NCI-H1417 (cell line): ENCODE results near the gene RFX2.

Experiments
- DNase-seq, 3 experiments: peaks; one replicate each; lab custom pipeline; 2025; lab: John Stamatoyannopoulos, UW

RFX2 gene

GRCh38 chr19:6103894-6104293, 6.4 kb downstream of the RFX2 start:
- DNase-seq: no peak

GRCh38 chr19:6103217-6103644, 7.1 kb downstream of the RFX2 start:
- DNase-seq: no peak

GRCh38 chr19:6101991-6102390, 8.3 kb downstream of the RFX2 start:
- no peak for DNase-seq

- no peak for DNase-seq
Measured at GRCh38 chr19:6101291-6101825, 8.9 kb downstream of the RFX2 start.

- peak in 1 of 3 experiments; percentile 39 for DNase-seq
Measured at GRCh38 chr19:6100284-6100915, 9.9 kb downstream of the RFX2 start.

- peak in 2 of 3 experiments; percentile 56 to 87 for DNase-seq
Measured at GRCh38 chr19:6099599-6099998, 10.7 kb downstream of the RFX2 start.

- DNase-seq: no peak
Measured at GRCh38 chr19:6099033-6099432, 11.3 kb downstream of the RFX2 start.

- no peak for DNase-seq
Measured at GRCh38 chr19:6098574-6098973, 11.7 kb downstream of the RFX2 start.

GRCh38 chr19:6097911-6098310, 12.4 kb downstream of the RFX2 start:
- DNase-seq: no peak

GRCh38 chr19:6095760-6096159, 14.5 kb downstream of the RFX2 start:
- no peak for DNase-seq

GRCh38 chr19:6092329-6093286, 17.7 kb downstream of the RFX2 start:
- peak; percentile 77 to 94 (median 88) for DNase-seq

- DNase-seq: peak in 2 of 3 experiments; percentile 11 to 49
Measured at GRCh38 chr19:6091771-6092291, 18.5 kb downstream of the RFX2 start.

GRCh38 chr19:6090634-6091033, 19.7 kb downstream of the RFX2 start:
- DNase-seq: no peak

GRCh38 chr19:6088602-6089049, 21.7 kb downstream of the RFX2 start:
- DNase-seq: no peak

GRCh38 chr19:6087074-6087571, 23.2 kb downstream of the RFX2 start:
- peak; percentile 61 to 97 (median 88) for DNase-seq

GRCh38 chr19:6086068-6086788, 24.1 kb downstream of the RFX2 start:
- peak; percentile 3 to 70 (median 45) for DNase-seq

GRCh38 chr19:6084821-6085220, 25.5 kb downstream of the RFX2 start:
- DNase-seq: no peak

GRCh38 chr19:6079107-6079506, 31.2 kb downstream of the RFX2 start:
- no peak for DNase-seq

- DNase-seq: no peak
Measured at GRCh38 chr19:6078068-6078467, 32.2 kb downstream of the RFX2 start.

GRCh38 chr19:6076675-6077463, 33.4 kb downstream of the RFX2 start:
- DNase-seq: no peak

GRCh38 chr19:6076291-6076665, 34.0 kb downstream of the RFX2 start:
- DNase-seq: no peak
